ENCODE data around the gene DOCK4. TPM values are rescaled to one million over a fixed set of nuclear protein-coding genes. Genes with fewer than 3 reads are reported as not detected.

DOCK4 gene
- total and polyA plus RNA-seq, 4 donors = 7.2 to 48.9 (median 12.8) TPM

- TF ChIP-seq ZBTB33 (IDR thresholded peaks at IDR 0.05) = no peak
Observed at GRCh38 chr7:112172870-112173567, 33.2 kb downstream of the DOCK4 start (continued).

DNA sequence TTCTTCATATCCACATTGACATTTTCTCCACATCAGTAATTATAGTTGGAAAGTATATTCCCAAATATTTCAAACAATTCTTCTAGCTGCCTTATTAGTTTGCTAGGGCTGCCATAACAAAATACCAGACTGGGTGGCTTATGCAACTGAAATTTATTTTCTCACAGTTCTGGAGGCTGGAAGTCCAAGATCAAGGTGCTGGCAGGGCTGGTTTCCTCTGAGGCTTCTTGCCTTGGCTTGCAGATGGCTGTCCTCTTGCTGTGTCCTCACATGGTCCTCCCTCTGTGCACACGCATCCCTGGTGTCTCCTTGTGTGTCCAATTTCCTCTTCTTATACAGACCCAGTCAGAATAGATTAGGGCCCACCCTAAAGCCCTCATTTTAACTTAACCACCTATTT lies 34.5 kb downstream of the DOCK4 start:
- WGBS = 98% methylated on average over 1 of the region's 1 CpG
- H3K36me3 ChIP-seq (ENCODE audit: control insufficient read depth in 4 of 4, insufficient read depth in 3 of 4, low read depth in 1 of 4, low read length in 3 of 4) = no peaks in the 10 kb centered on the region
- TF ChIP-seq EGR1 (IDR thresholded peaks at IDR 0.05; ENCODE audit: low read depth in 2 of 2) (no peak), REST (IDR thresholded peaks at IDR 0.05) (no peak), NR2F2 (IDR thresholded peaks at IDR 0.05) (no peak), TAF1 (conservative IDR thresholded peaks at IDR 0.05) (no peak), HNF4G (IDR thresholded peaks at IDR 0.05) (no peak), ZBTB33 (IDR thresholded peaks at IDR 0.05) (no peak), CTCF (IDR thresholded peaks at IDR 0.05; ENCODE audit: low read depth, low read length, missing input control) (no peak), SP1 (IDR thresholded peaks at IDR 0.05) (no peak), GABPA (IDR thresholded peaks at IDR 0.05 in 1 of 2, conservative IDR thresholded peaks at IDR 0.05 in 1 of 2) (no peak), RXRA (IDR thresholded peaks at IDR 0.05) (no peak)
- no peak overlapping the region for H3K27ac ChIP-seq (ENCODE audit: low read depth in 1 of 2, low read length in 2 of 2)
- H3K4me3 ChIP-seq (ENCODE audit: low read depth in 1 of 3, low read length in 3 of 3) = no peak overlapping the region
- H3K9me3 ChIP-seq (ENCODE audit: control insufficient read depth in 4 of 4, low read length in 3 of 4) = no peaks in the 10 kb centered on the region
- H3K27me3 ChIP-seq (ENCODE audit: control insufficient read depth in 4 of 4, insufficient read depth in 4 of 4, low read length in 3 of 4) = no peaks in the 10 kb centered on the region
- H3K9ac ChIP-seq (ENCODE audit: low read depth in 1 of 2, low read length in 2 of 2) = no peak overlapping the region
- DNase-seq (ENCODE audit: low spot score) = no peak
- H3K4me1 ChIP-seq (ENCODE audit: control insufficient read depth in 4 of 4, insufficient read depth in 4 of 4, low read length in 3 of 4) = peaks cover 0 to 3% (median under 1%) of the 10 kb centered on the region in 4 donors

Data from liver (tissue), 9 donors.